ENCODE data around the gene MARCHF10.

- no peak for TF ChIP-seq CTCF (IDR thresholded peaks at IDR 0.05)
- no peak for TF ChIP-seq POLR2A (IDR thresholded peaks at IDR 0.05)
Measured at GRCh38 chr17:62857526-62857925, 49.4 kb upstream of the MARCHF10 start.
